ENCODE measurements around the gene PCYOX1L.

PCYOX1L gene

GRCh38 chr5:149358868-149359495 lies 1.1 kb downstream of the PCYOX1L start:
- no peak for TF ChIP-seq CTCF (IDR thresholded peaks at IDR 0.05)
- H3K9me3 Mint-ChIP-seq: no peaks in the 10 kb centered on the region
- H3K36me3 Mint-ChIP-seq (ENCODE audit: low read depth): peaks cover 18% of the 10 kb centered on the region
- peak overlapping the region; percentile 90 for H3K4me3 Mint-ChIP-seq
- no peak overlapping the region for H3K27ac Mint-ChIP-seq
- H3K4me1 Mint-ChIP-seq: peaks cover 22% of the 10 kb centered on the region
- peaks cover 12% of the 10 kb centered on the region for H3K27me3 Mint-ChIP-seq (ENCODE audit: low read depth, poor library complexity)
- no peak for DNase-seq

GRCh38 chr5:149360272-149360671 lies 2.4 kb downstream of the PCYOX1L start:
- no peak for TF ChIP-seq CTCF (IDR thresholded peaks at IDR 0.05)
- Mint-ChIP-seq H3K9me3 (no peaks in the 10 kb centered on the region), H3K27me3 (ENCODE audit: low read depth, poor library complexity) (peaks cover 12% of the 10 kb centered on the region), H3K36me3 (ENCODE audit: low read depth) (peaks cover 7% of the 10 kb centered on the region), H3K4me1 (peaks cover 26% of the 10 kb centered on the region), H3K4me3 (no peak overlapping the region), H3K27ac (no peak overlapping the region)
- DNase-seq: no peak

GRCh38 chr5:149362541-149362940 lies 4.7 kb downstream of the PCYOX1L start:
- no peak for TF ChIP-seq CTCF (IDR thresholded peaks at IDR 0.05)
- Mint-ChIP-seq H3K4me3 (no peak overlapping the region), H3K27me3 (ENCODE audit: low read depth, poor library complexity) (peaks cover 12% of the 10 kb centered on the region), H3K4me1 (peaks cover 25% of the 10 kb centered on the region), H3K9me3 (no peaks in the 10 kb centered on the region), H3K36me3 (ENCODE audit: low read depth) (no peaks in the 10 kb centered on the region), H3K27ac (no peak overlapping the region)
- DNase-seq: no peak

- Mint-ChIP-seq H3K27me3 (ENCODE audit: low read depth, poor library complexity) (peaks cover 12% of the 10 kb centered on the region), H3K4me1 (peaks cover 30% of the 10 kb centered on the region), H3K27ac (no peak overlapping the region), H3K9me3 (no peaks in the 10 kb centered on the region), H3K36me3 (ENCODE audit: low read depth) (peaks cover 2% of the 10 kb centered on the region), H3K4me3 (no peak overlapping the region)
- no peak for DNase-seq
- no peak for TF ChIP-seq CTCF (IDR thresholded peaks at IDR 0.05)
Observed at GRCh38 chr5:149363358-149363757, 5.5 kb downstream of the PCYOX1L start.

- DNase-seq: no peak
- TF ChIP-seq CTCF (IDR thresholded peaks at IDR 0.05): no peak
- Mint-ChIP-seq H3K36me3 (ENCODE audit: low read depth) (peaks cover 4% of the 10 kb centered on the region), H3K27me3 (ENCODE audit: low read depth, poor library complexity) (peaks cover 12% of the 10 kb centered on the region), H3K27ac (no peak overlapping the region), H3K9me3 (no peaks in the 10 kb centered on the region), H3K4me3 (no peak overlapping the region), H3K4me1 (peaks cover 25% of the 10 kb centered on the region)
Observed at GRCh38 chr5:149363936-149364335, 6.1 kb downstream of the PCYOX1L start.

- Mint-ChIP-seq H3K27ac (no peak overlapping the region), H3K27me3 (ENCODE audit: low read depth, poor library complexity) (peaks cover 7% of the 10 kb centered on the region), H3K9me3 (no peaks in the 10 kb centered on the region), H3K4me3 (no peak overlapping the region), H3K4me1 (peaks cover 22% of the 10 kb centered on the region), H3K36me3 (ENCODE audit: low read depth) (peaks cover 4% of the 10 kb centered on the region)
- DNase-seq: no peak
- no peak for TF ChIP-seq CTCF (IDR thresholded peaks at IDR 0.05)
Observed at GRCh38 chr5:149364719-149365118, 6.9 kb downstream of the PCYOX1L start.
